ENCODE results near the gene ITGA5. TPM values are rescaled to one million over a fixed set of nuclear protein-coding genes. Genes with fewer than 3 reads are reported as not detected.

ITGA5 gene
- total and polyA plus RNA-seq, 2 experiments from 2014 or later: 7.3 to 23.7 TPM

- TF ChIP-seq ETS1 (IDR thresholded peaks at IDR 0.05): no peak
- TF ChIP-seq ZNF462 (CRISPR knock-in tag; IDR thresholded peaks at IDR 0.05): no peak
- TF ChIP-seq ZNF114 (CRISPR knock-in tag; IDR thresholded peaks at IDR 0.05): no peak
- no peak for TF ChIP-seq EZH2 (IDR thresholded peaks at IDR 0.05; ENCODE audit: low read depth, unreplicated experiment)
- TF ChIP-seq STAT1 (IDR thresholded peaks at IDR 0.05; ENCODE audit: unreplicated experiment): no peak
- no peak for TF ChIP-seq ZNF331 (CRISPR knock-in tag; IDR thresholded peaks at IDR 0.05; ENCODE audit: low read depth)
These were observed 8.0 kb upstream of the ITGA5 start (continued) for GRCh38 chr12:54427106-54427505.

- H3K36me3 ChIP-seq (ENCODE audit: insufficient read depth): no peaks in the 10 kb centered on the region
- no peaks in the 10 kb centered on the region for H3K9me2 ChIP-seq (ENCODE audit: insufficient read depth)
- no peak for ATAC-seq
- no peak for DNase-seq (ENCODE audit: low spot score)
- Mint-ChIP-seq H3K4me3 (no peak overlapping the region), H3K4me1 (peaks cover 47% of the 10 kb centered on the region), H3K36me3 (ENCODE audit: low read depth) (no peaks in the 10 kb centered on the region), H3K9me3 (no peaks in the 10 kb centered on the region), H3K27ac (no peak overlapping the region), H3K27me3 (ENCODE audit: insufficient read depth, low read depth, poor library complexity) (peaks cover 41% of the 10 kb centered on the region)
- no peak overlapping the region for H3K27ac ChIP-seq (ENCODE audit: low read depth)
- no peaks in the 10 kb centered on the region for H4K20me1 ChIP-seq (replicated peaks; ENCODE audit: insufficient read depth)
- H3K4me2 ChIP-seq: no peak overlapping the region
- no peaks in the 10 kb centered on the region for H3K79me2 ChIP-seq (replicated peaks; ENCODE audit: insufficient read depth)
- H3K27me3 ChIP-seq (ENCODE audit: insufficient read depth): peaks cover 26% of the 10 kb centered on the region; the same call in 1 of the 2 replicates
- TF ChIP-seq ZNF462 (CRISPR knock-in tag; IDR thresholded peaks at IDR 0.05) (no peak), JUNB (IDR thresholded peaks at IDR 0.05; ENCODE audit: unreplicated experiment) (no peak), CREB1 (CRISPR knock-in tag; IDR thresholded peaks at IDR 0.05; ENCODE audit: low read depth) (no peak)
- no peaks in the 10 kb centered on the region; the same call in 1 of the 2 replicates for H3F3A ChIP-seq (replicated peaks; ENCODE audit: low read depth)
- H2AFZ ChIP-seq: no peak overlapping the region
- H3K4me1 ChIP-seq (ENCODE audit: insufficient read depth): peaks cover 23% of the 10 kb centered on the region
- H3K4me3 ChIP-seq: no peak overlapping the region
These were observed 7.6 kb upstream of the ITGA5 start for GRCh38 chr12:54426690-54427089.
